NCI-H2196 (cell line): ENCODE measurements around the gene OSGIN1.
"Not testable (repeated sequence)": the region's sequence is repeated elsewhere in the genome, so short reads cannot be mapped to it uniquely, and the experiment has no call there.

Experiments used
- DNase-seq: peaks from one replicate; lab custom pipeline; 2025; ENCODE audit not compliant: unreplicated experiment; lab: John Stamatoyannopoulos, UW

The OSGIN1 gene

DNA sequence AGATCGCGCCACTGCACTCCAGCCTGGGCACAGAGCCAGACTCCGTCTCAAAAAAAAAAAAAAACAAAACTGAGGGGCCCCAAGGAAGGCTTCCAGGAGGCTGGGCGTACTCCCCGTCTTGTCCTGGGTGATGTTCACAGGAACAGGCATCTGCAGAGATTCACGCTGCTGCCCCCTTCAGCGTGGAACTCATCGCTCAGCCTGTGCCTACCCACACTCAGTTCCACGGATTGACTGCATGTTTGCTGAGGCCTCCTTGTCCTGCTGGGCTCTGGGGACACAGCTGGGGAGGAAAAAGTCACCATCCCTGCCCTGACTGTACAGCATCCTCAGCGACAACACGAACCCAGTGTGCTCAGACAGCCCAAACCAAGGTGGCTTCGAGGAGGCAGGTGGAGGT lies 12.9 kb upstream of the OSGIN1 start:
- no peak for DNase-seq

DNA sequence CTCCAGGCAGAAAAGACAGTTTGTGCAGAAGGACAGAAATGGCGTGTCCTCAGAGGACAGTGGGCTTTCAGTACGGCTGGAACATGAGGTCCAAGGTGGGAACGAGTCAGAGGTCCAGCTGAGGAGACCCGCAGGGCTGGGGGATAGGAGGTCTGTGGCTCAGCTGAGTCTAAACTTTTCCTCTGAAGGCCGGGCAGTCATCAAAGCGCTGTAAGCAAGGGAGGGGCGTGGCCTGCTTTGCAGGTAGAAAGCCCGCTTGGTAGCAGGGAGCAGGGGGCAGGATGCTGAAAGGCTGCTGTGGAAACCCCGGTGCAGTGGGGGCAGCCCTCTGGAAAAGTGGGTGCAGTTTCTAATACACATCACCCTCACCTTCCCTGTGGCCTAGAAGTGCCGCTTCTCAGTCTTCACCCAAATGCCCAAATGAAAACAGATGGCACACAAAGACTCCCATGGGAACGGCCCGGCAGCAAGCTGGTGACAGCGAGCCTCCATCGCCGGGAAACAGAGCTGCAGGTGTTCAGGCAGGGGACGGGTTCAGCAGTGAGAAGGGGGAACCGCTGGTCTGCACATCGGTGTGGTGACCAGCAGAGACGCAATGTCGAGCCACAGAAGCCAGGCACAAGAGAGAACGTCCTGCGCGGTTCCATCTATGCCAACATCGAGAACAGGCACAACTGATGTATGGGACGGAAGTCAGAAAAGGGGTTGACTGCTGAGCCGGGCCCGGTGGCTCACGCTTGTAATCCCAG lies 12.2 kb upstream of the OSGIN1 start:
- no peak for DNase-seq

DNA sequence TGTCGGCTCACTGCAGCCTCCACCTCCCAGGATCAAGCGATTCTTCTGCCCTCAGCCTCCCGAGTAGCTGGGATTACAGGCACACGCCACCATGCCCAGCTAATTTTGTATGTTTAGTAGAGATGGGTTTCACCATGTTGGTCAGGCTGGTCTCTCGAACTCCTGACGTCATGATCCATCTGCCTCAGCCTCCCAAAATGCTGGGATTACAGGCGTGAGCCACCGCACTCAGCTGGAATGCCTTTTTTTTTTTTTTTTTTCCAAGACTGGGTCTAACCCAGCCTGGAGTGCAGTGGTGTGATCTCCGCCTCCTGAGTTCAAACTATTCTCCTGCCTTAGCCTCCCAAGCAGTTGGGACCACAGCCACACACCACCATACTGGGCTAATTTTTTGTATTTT lies 11.5 kb upstream of the OSGIN1 start:
- DNase-seq: not testable (repeated sequence)

DNA sequence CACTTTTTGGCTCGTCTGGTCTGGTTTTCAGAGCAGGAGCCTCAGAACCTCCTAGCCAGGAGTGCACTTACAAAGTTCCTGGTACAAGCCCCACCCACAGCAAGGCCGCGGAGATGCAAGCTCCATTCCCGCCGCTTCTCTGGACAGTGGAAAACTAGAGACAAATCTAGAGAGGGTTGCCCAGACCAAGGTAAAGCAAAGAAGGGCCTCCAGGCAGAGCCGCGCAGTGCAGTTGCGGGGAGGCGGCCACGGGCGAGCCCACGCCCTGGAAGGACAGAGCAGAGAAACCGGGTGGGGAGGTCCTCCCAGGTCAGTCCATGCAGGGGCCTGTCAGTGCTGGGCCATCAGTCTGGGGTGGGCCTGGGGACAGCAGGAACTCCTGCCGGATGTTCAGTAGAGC lies 11.0 kb upstream of the OSGIN1 start:
- DNase-seq: no peak

DNA sequence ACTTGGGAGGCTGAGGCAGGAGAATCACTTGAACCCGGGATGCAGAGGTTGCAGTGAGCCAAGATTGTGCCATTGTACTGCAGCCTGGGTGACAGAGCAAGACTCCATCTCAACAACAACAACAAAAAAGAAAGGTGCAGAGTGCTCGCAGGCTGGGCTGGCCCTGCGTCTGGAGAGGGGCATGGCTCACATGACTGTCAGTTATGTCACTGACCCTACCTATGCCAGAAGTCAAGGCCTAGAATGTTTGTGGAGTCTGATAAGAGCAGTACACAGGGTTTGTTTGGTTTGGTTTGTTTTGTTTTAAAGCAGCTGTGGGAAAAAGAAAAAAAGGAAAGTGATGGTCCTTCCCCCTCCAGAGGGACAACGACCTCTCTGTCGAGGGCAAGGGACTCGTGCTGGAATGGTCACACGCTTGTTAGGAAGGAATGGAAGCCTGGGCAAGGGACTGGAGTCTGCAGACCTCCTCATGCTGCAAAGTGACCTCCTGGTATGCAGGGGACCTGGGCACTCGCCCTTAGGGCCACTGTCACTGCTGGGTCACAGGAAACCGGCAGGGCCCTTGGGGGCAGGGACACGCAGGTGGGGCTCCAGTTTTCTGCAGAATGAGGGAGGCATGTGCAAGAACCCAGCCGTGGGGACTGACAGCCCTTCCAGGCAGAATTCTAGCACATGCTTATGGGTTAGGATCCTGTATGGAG lies 10.1 kb upstream of the OSGIN1 start:
- DNase-seq: no peak

- no peak for DNase-seq
Observed at GRCh38 chr16:83943516-83944050, 9.5 kb upstream of the OSGIN1 start.

- DNase-seq: no peak
Observed at GRCh38 chr16:83945587-83945986, 7.5 kb upstream of the OSGIN1 start.

DNA sequence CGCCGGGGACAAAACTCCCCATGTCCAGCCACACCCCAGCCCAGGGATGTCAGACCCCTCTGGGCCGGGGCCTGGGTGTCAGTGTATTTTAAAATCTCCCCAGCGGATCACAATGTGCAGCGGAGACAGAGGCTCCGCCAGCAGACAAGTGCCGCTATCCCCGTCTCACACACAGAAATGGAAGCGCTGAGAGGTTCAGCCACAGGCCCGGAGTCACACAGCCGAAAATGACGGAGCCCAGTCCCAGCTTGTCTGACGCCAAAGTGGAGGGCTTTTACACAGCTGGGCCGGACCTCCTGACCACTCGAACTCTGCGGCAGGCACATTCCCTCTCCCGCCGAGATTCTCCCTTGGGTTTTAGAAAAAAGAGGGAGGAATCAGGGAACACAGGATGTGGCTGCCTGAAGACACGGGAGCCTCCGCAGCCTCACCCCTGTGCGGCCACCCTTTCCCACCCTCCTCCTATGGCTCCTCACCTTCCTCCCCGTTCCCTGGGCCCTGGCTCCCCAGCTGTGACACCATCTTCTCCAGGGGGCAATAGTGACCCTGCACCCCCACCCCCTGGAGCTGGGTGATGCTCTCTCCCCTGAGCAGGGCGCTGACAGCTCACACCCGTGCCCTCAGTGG lies 6.8 kb upstream of the OSGIN1 start:
- no peak for DNase-seq

- no peak for DNase-seq
Observed at GRCh38 chr16:83946781-83947566, 6.1 kb upstream of the OSGIN1 start.

DNA sequence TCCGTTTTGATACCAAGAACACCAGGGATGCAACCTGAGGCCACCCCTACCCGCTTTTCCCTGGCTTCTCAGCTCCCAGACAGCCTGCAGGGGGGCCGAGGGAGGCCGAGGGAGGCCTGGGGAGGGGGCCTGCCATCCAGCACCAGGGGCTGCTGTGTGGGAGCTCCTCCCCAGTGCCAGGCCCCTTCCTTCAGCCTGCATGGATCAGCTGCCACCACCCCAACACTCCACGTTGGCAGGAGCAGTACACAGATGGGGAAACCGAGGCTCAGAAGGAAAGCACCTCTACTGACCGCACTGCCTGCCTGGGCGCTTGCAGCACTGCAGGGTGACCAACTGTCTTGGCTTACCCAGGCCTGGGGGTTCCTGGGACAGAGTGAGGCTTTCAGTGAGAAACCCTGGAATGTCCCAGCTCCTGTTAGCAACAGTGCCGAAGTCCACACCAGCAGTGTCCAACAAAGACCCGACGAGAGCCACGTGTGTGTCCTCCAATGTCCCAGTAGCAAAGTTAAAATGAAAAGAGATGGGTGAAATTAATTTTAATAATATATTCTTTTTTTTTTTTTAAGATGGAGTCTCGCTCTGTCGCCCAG lies 5.3 kb upstream of the OSGIN1 start:
- no peak for DNase-seq

- DNase-seq: no peak
Observed at GRCh38 chr16:83948914-83949723, 3.9 kb upstream of the OSGIN1 start.

GRCh38 chr16:83949724-83950001 lies 3.4 kb upstream of the OSGIN1 start:
- no peak for DNase-seq

DNA sequence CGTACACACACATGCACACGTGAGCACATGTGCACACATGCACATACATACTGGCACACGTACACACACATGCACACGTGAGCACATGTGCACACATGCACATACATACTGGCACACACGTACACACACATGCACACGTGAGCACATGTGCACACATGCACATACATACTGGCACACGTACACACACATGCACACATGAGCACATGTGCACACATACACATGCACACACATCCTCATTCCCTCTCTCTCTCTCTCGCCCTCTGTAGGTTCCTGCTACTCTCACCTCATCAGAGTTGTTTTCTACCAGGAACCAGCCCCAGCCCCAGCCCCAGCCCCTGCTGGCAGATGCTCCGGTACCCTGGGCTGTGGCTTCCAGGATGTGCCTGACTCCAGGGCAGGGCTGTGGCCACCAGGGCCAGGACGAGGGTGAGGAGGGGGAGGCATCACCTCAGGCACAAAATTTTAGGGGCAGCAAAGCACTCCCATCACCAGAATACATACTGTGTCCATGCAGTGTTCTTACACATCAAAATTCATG lies 2.1 kb upstream of the OSGIN1 start:
- DNase-seq: not testable (repeated sequence)

GRCh38 chr16:83951544-83951943 lies 1.5 kb upstream of the OSGIN1 start:
- no peak for DNase-seq

GRCh38 chr16:83952587-83952939 lies 477 bp upstream of the OSGIN1 start:
- no peak for DNase-seq

DNA sequence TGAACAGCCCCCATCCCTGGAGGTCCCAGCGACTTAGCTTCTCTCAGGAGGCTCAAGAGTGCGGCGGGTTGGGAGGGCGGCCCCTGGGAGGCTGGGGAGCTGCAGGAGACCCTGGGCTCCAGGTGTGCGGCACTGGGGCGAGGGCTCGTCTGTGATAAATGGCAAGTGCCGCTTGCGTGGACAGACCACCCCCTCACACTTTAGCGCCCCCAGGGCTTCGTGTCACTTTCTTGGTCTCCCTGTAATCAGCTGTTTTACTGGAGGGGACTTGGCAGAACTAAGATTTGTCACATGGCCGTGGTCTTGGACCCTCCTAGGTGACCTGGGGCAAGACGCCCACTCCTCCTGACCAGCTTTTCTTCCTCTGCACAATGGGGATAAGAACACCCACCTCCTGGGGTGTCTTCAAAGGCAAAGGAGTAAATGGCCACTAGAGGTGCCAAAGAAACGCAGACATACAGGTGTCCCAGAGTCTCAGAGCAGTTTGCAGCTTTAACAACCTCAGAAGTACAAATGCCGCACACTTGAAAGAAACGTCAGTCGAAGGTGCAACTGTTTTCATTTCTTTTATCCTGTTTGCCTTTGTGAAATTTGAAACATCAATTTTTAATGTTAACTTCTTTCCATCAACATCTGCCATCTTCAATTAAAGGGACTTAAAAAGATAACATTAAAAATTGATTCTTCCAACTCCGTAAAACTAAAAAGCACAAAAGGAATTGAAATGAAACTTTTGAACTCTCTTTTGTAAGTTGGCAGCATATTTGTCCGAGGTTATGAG lies 946 bp downstream of the OSGIN1 start:
- no peak for DNase-seq

- DNase-seq: no peak
Observed at GRCh38 chr16:83954577-83955016, 1.6 kb downstream of the OSGIN1 start.

GRCh38 chr16:83955218-83956130 lies 2.4 kb downstream of the OSGIN1 start:
- DNase-seq: no peak
